Activated CD8-positive, alpha-beta memory T cell treated with anti-CD3 and anti-CD28 coated beads for 36 hours (primary cell): Measurements from ENCODE around the gene RABGAP1L. TPM values are rescaled to one million over a fixed set of nuclear protein-coding genes. Genes with fewer than 3 reads are reported as not detected.
"Not testable (repeated sequence)": the region's sequence is repeated elsewhere in the genome, so short reads cannot be mapped to it uniquely, and the experiment has no call there.

ENCODE experiments used
- CTCF ChIA-PET: fragments of 350-600 bp; sonication (Branson Sonifier 250); formaldehyde crosslinking; loops from one replicate; lab custom pipeline; 2021; ENCODE audit warnings: antibody characterized with exemption; lab: Charles Lee
- POLR2A ChIA-PET: fragments of 350-600 bp; sonication (Branson Sonifier 250); formaldehyde crosslinking; loops from one replicate; lab custom pipeline; 2021; ENCODE audit warnings: antibody characterized with exemption; lab: Charles Lee
- total RNA-seq, 2 experiments: library from RNA; stranded (reverse); gene quantifications; one replicate each; pipeline ENCODE4 v1.2.3, GENCODE V29; 2021

Gene RABGAP1L
- total RNA-seq, 2 experiments from 2014 or later, result 31.8 to 33.4 TPM

GRCh38 chr1:174397261-174397660, 237.9 kb downstream of the RABGAP1L start:
- ChIA-PET POLR2A (interaction anchor here (0.7 kb wide), 1 partner anchor 393 kb away, joined by 4 read pairs; no protein-coding TSS in a partner anchor), CTCF (no interaction called here)

GRCh38 chr1:174398246-174398645, 238.9 kb downstream of the RABGAP1L start:
- ChIA-PET POLR2A (no interaction called here), CTCF (no interaction called here)

- ChIA-PET CTCF (no interaction called here), POLR2A (no interaction called here)
These were observed 239.9 kb downstream of the RABGAP1L start for GRCh38 chr1:174399211-174399610.

GRCh38 chr1:174401075-174401474, 241.8 kb downstream of the RABGAP1L start:
- ChIA-PET CTCF (no interaction called here), POLR2A (no interaction called here)

GRCh38 chr1:174405219-174405618, 245.9 kb downstream of the RABGAP1L start:
- ChIA-PET POLR2A (no interaction called here), CTCF (no interaction called here)

- POLR2A ChIA-PET, result no interaction called here
- CTCF ChIA-PET, result interaction anchor here (0.6 kb wide), 1 partner anchor 733 kb away, joined by 3 read pairs; no protein-coding TSS in a partner anchor
These were observed 247.1 kb downstream of the RABGAP1L start for GRCh38 chr1:174406421-174406820.

GRCh38 chr1:174407665-174408064, 248.3 kb downstream of the RABGAP1L start:
- ChIA-PET POLR2A (no interaction called here), CTCF (no interaction called here)

- ChIA-PET POLR2A (no interaction called here), CTCF (no interaction called here)
These were observed 248.8 kb downstream of the RABGAP1L start for GRCh38 chr1:174408146-174408545.

GRCh38 chr1:174409801-174410200, 250.5 kb downstream of the RABGAP1L start:
- POLR2A ChIA-PET, CTCF ChIA-PET: not testable (repeated sequence)

GRCh38 chr1:174413632-174414031, 254.3 kb downstream of the RABGAP1L start:
- POLR2A ChIA-PET, result no interaction called here
- CTCF ChIA-PET, result no interaction called here

- ChIA-PET POLR2A (no interaction called here), CTCF (no interaction called here)
These were observed 254.9 kb downstream of the RABGAP1L start for GRCh38 chr1:174414203-174414602.

GRCh38 chr1:174415506-174415905, 256.2 kb downstream of the RABGAP1L start:
- POLR2A ChIA-PET, result interaction anchor here (0.6 kb wide), 1 partner anchor 853 kb away, joined by 3 read pairs; no protein-coding TSS in a partner anchor

GRCh38 chr1:174417921-174418320, 258.6 kb downstream of the RABGAP1L start:
- ChIA-PET CTCF (interaction anchor here (0.6 kb wide), 1 partner anchor 1165 kb away, joined by 4 read pairs; no protein-coding TSS in a partner anchor), POLR2A (no interaction called here)

More at GRCh38 chr1:174415506-174415905, 256.2 kb downstream of the RABGAP1L start:
- CTCF ChIA-PET, result no interaction called here

- CTCF ChIA-PET, result no interaction called here
- POLR2A ChIA-PET, result no interaction called here
These were observed 265.8 kb downstream of the RABGAP1L start for GRCh38 chr1:174425121-174425520.

- ChIA-PET CTCF (no interaction called here), POLR2A (no interaction called here)
These were observed 266.8 kb downstream of the RABGAP1L start for GRCh38 chr1:174426153-174426552.

GRCh38 chr1:174428033-174428432, 268.7 kb downstream of the RABGAP1L start:
- ChIA-PET POLR2A (no interaction called here), CTCF (no interaction called here)

GRCh38 chr1:174428739-174429138, 269.4 kb downstream of the RABGAP1L start:
- ChIA-PET CTCF (no interaction called here), POLR2A (no interaction called here)

- CTCF ChIA-PET, result no interaction called here
- POLR2A ChIA-PET, result no interaction called here
These were observed 274.1 kb downstream of the RABGAP1L start for GRCh38 chr1:174433451-174433850.

GRCh38 chr1:174445351-174445750, 286.0 kb downstream of the RABGAP1L start:
- CTCF ChIA-PET, result no interaction called here
- POLR2A ChIA-PET, result no interaction called here

- ChIA-PET POLR2A (no interaction called here), CTCF (no interaction called here)
These were observed 286.5 kb downstream of the RABGAP1L start for GRCh38 chr1:174445817-174446216.

GRCh38 chr1:174447866-174448530, 288.7 kb downstream of the RABGAP1L start, which contains the start of gene GPR52:
TSS of gene GPR52 (plus strand) at chr1:174447964. CDS start at chr1:174448112, 148 bp downstream.
- ChIA-PET POLR2A (no interaction called here), CTCF (no interaction called here)
